K562 (cell line): ENCODE results near the gene TUBB2A. TPM values are rescaled to one million over a fixed set of nuclear protein-coding genes. Genes with fewer than 3 reads are reported as not detected.
A peak's percentile ranks its signal among the peaks of the same experiment; 100 is the strongest.

Experiments
- CBFA2T3 ChIP-seq: fragments of 450-650 bp; IDR thresholded peaks from 2 replicates; pipeline ENCODE4 v1.6.1; 2017
- CHD2 ChIP-seq: IDR thresholded peaks from 2 replicates; pipeline ENCODE4 v1.6.1; 2011; ENCODE audit warnings: low read depth, low read length
- DPF2 ChIP-seq: fragments of 450-650 bp; IDR thresholded peaks from 2 replicates; pipeline ENCODE4 v1.6.1; 2016
- GATA2 ChIP-seq: sonication (generic); formaldehyde crosslinking; IDR thresholded peaks from 2 replicates; pipeline ENCODE4 v1.4.0; 2020; ENCODE audit warnings: mild to moderate bottlenecking, missing genetic modification reagents
- GTF2F1 ChIP-seq: IDR thresholded peaks from 2 replicates; pipeline ENCODE4 v1.6.1; 2011; ENCODE audit warnings: low read depth, low read length, improper control_type of control experiment
- HDAC8 ChIP-seq: fragments of 450-650 bp; IDR thresholded peaks from 2 replicates; pipeline ENCODE4 v1.6.1; 2016; ENCODE audit warnings: mild to moderate bottlenecking, missing genetic modification characterization, moderate library complexity, missing compliant biosample characterization
- HMG20B ChIP-seq: fragments of 250-450 bp; sonication (Bioruptor Pico); IDR thresholded peaks from 2 replicates; pipeline ENCODE4 v1.5.0; 2021; ENCODE audit warnings: mild to moderate bottlenecking
- HNRNPH1 ChIP-seq: fragments of 200-400 bp; formaldehyde crosslinking; optimal IDR thresholded peaks from 2 replicates; pipeline ENCODE3; 2017; ENCODE audit warnings: low read depth, mild to moderate bottlenecking, low read length, moderate library complexity
- IRF1 ChIP-seq: sonication (generic); formaldehyde crosslinking; IDR thresholded peaks from 2 replicates; pipeline ENCODE4 v1.8.0; 2022; ENCODE audit warnings: missing genetic modification reagents, mild to moderate bottlenecking, borderline replicate concordance
- JUNB ChIP-seq: fragments of 450-650 bp; formaldehyde crosslinking; conservative IDR thresholded peaks from 2 replicates; pipeline ENCODE4 v1.4.0; 2020; ENCODE audit warnings: mild to moderate bottlenecking
- KDM5B ChIP-seq: fragments of 200-600 bp; sonication (generic); IDR thresholded peaks from 2 replicates; pipeline ENCODE4 v1.6.1; 2012; ENCODE audit warnings: low read depth, mild to moderate bottlenecking, moderate library complexity, low read length, control low read depth, inconsistent platforms; ENCODE audit not compliant: insufficient replicate concordance
- KLF10 ChIP-seq: fragments of 250-450 bp; sonication (Bioruptor Pico); IDR thresholded peaks from 2 replicates; pipeline ENCODE4 v1.6.1; 2021; ENCODE audit warnings: matching md5 sums
- MITF ChIP-seq: IDR thresholded peaks from 2 replicates; pipeline ENCODE4 v1.6.1; 2014; ENCODE audit warnings: antibody characterized with exemption
- NCOA6 ChIP-seq: fragments of 450-650 bp; IDR thresholded peaks from 2 replicates; pipeline ENCODE4 v1.6.1; 2017; ENCODE audit warnings: mild to moderate bottlenecking
- NFE2L1 ChIP-seq: fragments of 450-650 bp; IDR thresholded peaks from 2 replicates; pipeline ENCODE4 v1.6.1; 2016; ENCODE audit warnings: missing genetic modification characterization, low read depth, mild to moderate bottlenecking, missing compliant biosample characterization, moderate library complexity, borderline replicate concordance
- PHF8 ChIP-seq: fragments of 200-600 bp; sonication (generic); IDR thresholded peaks from 2 replicates; pipeline ENCODE4 v1.6.1; 2012; ENCODE audit warnings: mixed run types, mild to moderate bottlenecking, inconsistent platforms, low read length, moderate library complexity, borderline replicate concordance
- POLR2A ChIP-seq: fragments of 450-650 bp; conservative IDR thresholded peaks from 2 replicates; pipeline ENCODE4 v1.6.1; 2016
- RCOR1 ChIP-seq, 2 experiments: IDR thresholded peaks; 2 replicates each; pipeline ENCODE4 v1.6.1; 2012; ENCODE audit warnings: low read depth in 2 of 2, low read length in 2 of 2, borderline replicate concordance in 1 of 2, improper control_type of control experiment in 1 of 2
- RFX1 ChIP-seq: fragments of 450-650 bp; IDR thresholded peaks from 2 replicates; pipeline ENCODE4 v1.6.1; 2016; ENCODE audit warnings: mild to moderate bottlenecking, moderate library complexity
- SREBF2 ChIP-seq: sonication (generic); formaldehyde crosslinking; IDR thresholded peaks from 2 replicates; pipeline ENCODE4 v1.4.0; 2020; ENCODE audit warnings: mild to moderate bottlenecking, missing genetic modification reagents
- SRSF1 ChIP-seq: fragments of 200-400 bp; formaldehyde crosslinking; IDR thresholded peaks from 2 replicates; pipeline ENCODE4 v1.6.1; 2017; ENCODE audit warnings: mild to moderate bottlenecking, low read depth, low read length, moderate library complexity
- ZBTB33 ChIP-seq: sonication (generic); formaldehyde crosslinking; IDR thresholded peaks from 2 replicates; pipeline ENCODE4 v1.8.1; 2023; ENCODE audit warnings: mild to moderate bottlenecking, missing genetic modification reagents
- ZNF311 ChIP-seq: fragments of 250-450 bp; sonication (Bioruptor Pico); IDR thresholded peaks from 2 replicates; pipeline ENCODE4 v1.4.0; 2020; ENCODE audit warnings: mild to moderate bottlenecking, moderate library complexity
- ZNF316 ChIP-seq: fragments of 450-650 bp; IDR thresholded peaks from 2 replicates; pipeline ENCODE4 v1.6.1; 2016
- ZNF586 ChIP-seq: fragments of 450-650 bp; formaldehyde crosslinking; conservative IDR thresholded peaks from 2 replicates; pipeline ENCODE4 v1.4.0; 2020; ENCODE audit warnings: mild to moderate bottlenecking, moderate library complexity
- ZNF695 ChIP-seq: fragments of 450-650 bp; formaldehyde crosslinking; IDR thresholded peaks from 2 replicates; pipeline ENCODE4 v1.4.0; 2020; ENCODE audit warnings: mild to moderate bottlenecking, moderate library complexity
- ZNF699 ChIP-seq: fragments of 250-450 bp; sonication (Bioruptor Pico); IDR thresholded peaks from 2 replicates; pipeline ENCODE4 v1.8.0; 2021; ENCODE audit warnings: mild to moderate bottlenecking, moderate library complexity; ENCODE audit not compliant: insufficient replicate concordance
- polyA plus RNA-seq, 8 experiments: library from polyadenylated mRNA; depleted of rRNA in 4 of 8; stranded (reverse) in 5 of 8; unstranded in 3 of 8; fragments of >200 nt; fragmentation: Nextera tagmentation in 2 of 8; fragmentation: Illumina TruSeq in 1 of 8; extraction: Ambion mirVana in 2 of 8; extraction: Trizol in 1 of 8; gene quantifications; 2 replicates each; pipeline versions ENCODE4 v1.2.1 to v1.2.3, GENCODE V29; 2011 to 2014; ENCODE audit warnings: inconsistent platforms in 1 of 8, missing spikeins in 1 of 8
- total RNA-seq, 7 experiments: library from RNA; depleted of rRNA in 6 of 7; stranded (reverse); fragments of >200 nt in 6 of 7; fragmentation: Illumina TruSeq in 2 of 7; extraction: Trizol in 2 of 7; gene quantifications; 2 replicates each; pipeline versions ENCODE4 v1.2.1 to v1.2.3, GENCODE V29; 2011 to 2021; ENCODE audit warnings: low replicate concordance in 1 of 7

TUBB2A gene
- total and polyA plus RNA-seq, 9 of the 15 experiments (the other 6 are each of a cell fraction or from before 2014, with no cell fraction given) = 3.6 to 92.1 (median 45.6) TPM

GRCh38 chr6:3162565-3163247 lies 5.4 kb upstream of the TUBB2A start (continued):
- TF ChIP-seq SRSF1 (no peak), ZNF316 (no peak), ZBTB33 (CRISPR knock-in tag) (no peak), GTF2F1 (peak; percentile 81; the same call in 1 of the 2 replicates), PHF8 (peak; percentile 86), DPF2 (no peak), NCOA6 (peak; percentile 69; the same call in 1 of the 2 replicates), KDM5B (peak; percentile 25), ZNF699 (CRISPR knock-in tag) (no peak), ZNF311 (CRISPR knock-in tag) (no peak), ZNF586 (CRISPR knock-in tag) (0 out of 2 replicates have a peak, but pooled peaks have one; percentile 19), POLR2A (peak; percentile 93), GATA2 (CRISPR knock-in tag) (no peak), RFX1 (no peak), JUNB (CRISPR knock-in tag) (peak; percentile 66; the same call in 1 of the 2 replicates), HMG20B (CRISPR knock-in tag) (no peak), HNRNPH1 (no peak), RCOR1 (IDR thresholded peaks at IDR 0.05; ENCODE audit: borderline replicate concordance in 1 of 2, low read depth in 2 of 2, low read length in 2 of 2) (no peak), KLF10 (CRISPR knock-in tag) (no peak), CHD2 (no peak; the same call in 1 of the 2 replicates), ZNF695 (CRISPR knock-in tag) (peak; percentile 80; the same call in 1 of the 2 replicates), HDAC8 (tag) (peak; percentile 82), MITF (no peak), NFE2L1 (tag) (no peak), IRF1 (CRISPR knock-in tag) (no peak), CBFA2T3 (0 out of 2 replicates have a peak, but pooled peaks have one; percentile 12), SREBF2 (CRISPR knock-in tag) (no peak)
